ENCODE data around the gene FAM174C. TPM values are rescaled to one million over a fixed set of nuclear protein-coding genes. Genes with fewer than 3 reads are reported as not detected.

The FAM174C gene
- total RNA-seq, 1 donor from 2014 or later: 48.0 TPM

GRCh38 chr19:1283917-1284292, 8.6 kb downstream of the FAM174C start:
- no peak for DNase-seq (ENCODE audit: low spot score)
- ATAC-seq: no peak

DNA sequence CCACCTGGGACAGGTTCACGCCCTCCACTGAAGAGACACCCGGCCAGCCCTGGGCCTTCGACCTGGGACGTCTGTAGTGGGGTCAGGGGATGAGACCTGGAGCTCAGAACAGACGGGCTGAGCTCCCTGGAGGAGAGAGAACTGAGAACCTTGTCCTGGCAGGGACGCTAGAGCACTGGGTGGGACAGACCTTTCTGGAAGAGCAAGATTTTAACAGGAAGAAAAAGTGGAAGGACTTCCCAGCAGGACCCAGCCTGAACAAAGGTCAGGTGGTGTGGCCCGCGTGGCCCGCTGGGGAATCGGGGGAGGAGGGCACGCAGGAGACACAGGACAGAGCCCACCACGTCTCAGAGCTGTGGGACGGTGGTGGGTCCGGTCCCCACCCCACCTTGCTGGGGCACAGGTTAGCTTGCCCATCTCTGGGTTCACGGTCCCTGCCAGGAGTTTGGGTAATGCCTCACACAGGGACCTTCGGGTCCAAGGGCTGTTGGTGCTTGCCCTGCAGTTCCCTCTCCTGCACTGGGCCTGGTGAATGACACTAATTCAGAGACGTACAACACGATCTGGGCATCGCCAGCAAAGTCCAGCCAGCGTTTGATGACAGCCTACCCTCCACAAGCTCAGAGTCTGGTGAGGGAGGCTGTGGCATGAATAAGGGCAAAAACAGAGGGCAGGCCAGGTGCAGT, 9.1 kb downstream of the FAM174C start:
- DNase-seq (ENCODE audit: low spot score) (peak; percentile 85), ATAC-seq (peak; percentile 60)

- peak; percentile 68 for DNase-seq (ENCODE audit: low spot score)
- no peak for ATAC-seq
These were observed 9.8 kb downstream of the FAM174C start for GRCh38 chr19:1284979-1285736.

DNA sequence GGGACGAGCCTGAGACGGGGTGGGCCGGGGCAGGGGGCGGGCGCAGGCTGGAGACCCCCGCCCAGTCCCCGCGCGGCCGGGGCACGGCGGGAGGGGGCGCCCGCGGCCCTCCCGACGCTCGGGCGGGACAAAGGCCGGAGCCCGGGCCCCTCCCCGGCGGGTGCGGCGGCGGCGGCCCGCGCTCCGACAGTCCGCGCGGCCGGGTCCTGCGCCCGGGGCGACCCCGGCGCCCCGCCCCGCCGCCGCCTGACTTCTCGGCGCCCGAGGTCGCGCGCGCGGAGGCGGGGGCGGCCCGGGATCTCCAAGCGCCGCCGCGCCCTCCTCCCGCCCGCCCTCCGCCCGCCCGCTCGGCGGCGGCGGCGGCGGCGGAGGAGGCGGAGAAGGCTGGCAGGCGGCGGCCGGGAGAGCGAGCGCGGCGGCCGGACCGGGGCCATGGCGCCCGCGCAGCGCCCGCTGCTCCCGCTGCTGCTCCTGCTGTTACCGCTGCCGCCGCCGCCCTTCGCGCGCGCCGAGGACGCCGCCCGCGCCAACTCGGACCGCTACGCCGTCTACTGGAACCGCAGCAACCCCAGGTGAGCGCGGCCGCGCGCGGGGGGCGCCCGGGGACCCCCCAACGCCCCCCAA, 10.5 kb downstream of the FAM174C start, which contains the start of gene EFNA2:
TSS of gene EFNA2 (plus strand) at position 137 of the 624 bp plus-strand sequence. CDS start at position 433, 296 bp downstream.
- ATAC-seq: peak; percentile 19
- DNase-seq (ENCODE audit: low spot score): no peak

- DNase-seq (ENCODE audit: low spot score) (no peak), ATAC-seq (no peak)
These were observed 11.4 kb downstream of the FAM174C start for GRCh38 chr19:1286487-1287353.

GRCh38 chr19:1287354-1288225, 12.3 kb downstream of the FAM174C start:
- DNase-seq (ENCODE audit: low spot score) (no peak), ATAC-seq (no peak)

- ATAC-seq (no peak), DNase-seq (ENCODE audit: low spot score) (no peak)
These were observed 12.9 kb downstream of the FAM174C start for GRCh38 chr19:1288226-1288612.

GRCh38 chr19:1288833-1289685, 13.7 kb downstream of the FAM174C start:
- no peak for DNase-seq (ENCODE audit: low spot score)
- no peak for ATAC-seq

GRCh38 chr19:1289686-1290025, 14.3 kb downstream of the FAM174C start:
- no peak for DNase-seq (ENCODE audit: low spot score)

DNA sequence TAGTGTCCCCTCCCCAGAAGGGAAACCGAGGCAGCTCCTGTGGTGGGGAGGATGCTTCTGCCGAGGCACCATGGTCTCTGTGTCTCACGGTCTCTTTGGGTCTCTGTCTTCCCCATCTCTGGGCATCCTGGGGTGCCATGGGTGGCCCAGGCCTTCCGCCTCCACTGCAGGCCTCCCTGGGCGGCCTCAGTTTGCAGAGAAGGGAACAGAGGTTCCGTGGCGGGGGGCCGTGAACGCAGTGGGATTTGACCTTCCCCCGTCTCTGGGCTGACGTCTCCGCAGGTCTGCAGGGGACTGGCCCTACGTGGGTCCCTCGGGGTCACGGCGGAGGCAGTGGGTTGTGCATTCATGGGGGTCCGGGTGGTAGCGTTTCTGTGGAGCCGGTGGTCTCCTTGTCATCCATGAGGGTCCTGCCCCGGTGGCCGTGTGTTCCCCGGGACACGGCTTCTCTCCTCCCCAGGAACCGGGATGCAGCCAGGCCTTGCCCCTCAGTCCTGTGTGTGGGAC, 14.9 kb downstream of the FAM174C start:
- DNase-seq (ENCODE audit: low spot score) (no peak), ATAC-seq (no peak)

More at GRCh38 chr19:1289686-1290025, 14.3 kb downstream of the FAM174C start:
- no peak for ATAC-seq

DNA sequence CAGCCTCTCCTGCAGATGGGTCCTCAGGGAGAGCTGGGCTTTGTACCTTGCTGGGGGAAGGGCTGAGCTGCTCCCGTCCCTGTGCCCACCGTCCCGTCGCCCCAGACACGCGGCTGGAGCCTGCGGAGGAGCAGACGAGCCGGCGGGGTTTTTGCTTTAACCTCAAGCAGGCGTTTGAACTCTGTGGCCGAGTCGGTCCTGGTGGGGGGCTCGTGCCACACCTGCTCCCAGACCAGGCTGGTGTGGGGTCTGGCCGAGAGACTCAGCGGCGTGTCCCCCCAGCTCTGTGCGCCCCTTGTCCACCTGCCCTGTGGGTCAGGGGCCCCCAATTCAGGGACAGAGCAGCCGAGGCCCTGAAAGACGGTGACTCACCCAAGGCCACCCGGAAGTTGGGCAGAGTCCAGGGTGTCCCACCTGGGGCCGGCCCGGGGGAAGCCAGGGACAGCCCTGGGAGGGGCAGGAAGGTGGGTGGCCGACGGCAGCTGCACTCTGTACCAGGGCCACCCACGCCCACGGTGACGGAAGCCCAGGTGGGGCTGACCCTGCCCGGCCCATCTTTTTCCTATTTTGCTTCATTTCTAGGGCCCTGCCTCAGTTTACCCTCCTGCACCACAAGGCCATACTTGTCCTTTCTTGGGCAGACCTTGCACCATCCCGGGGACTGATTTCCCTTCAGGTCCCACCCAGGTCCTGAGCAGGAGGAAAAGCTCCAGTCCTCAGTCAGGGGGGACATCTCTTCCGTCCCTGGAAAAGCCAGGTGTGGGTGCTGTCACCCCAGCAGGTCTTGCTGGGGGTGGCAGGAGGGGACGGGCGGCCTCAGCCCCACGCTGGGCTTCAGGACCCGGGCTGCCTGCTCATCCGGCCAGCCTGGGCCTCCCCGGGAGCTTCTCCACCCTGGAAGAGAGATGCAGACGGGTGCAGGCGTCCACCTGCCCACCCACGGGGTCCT, 15.6 kb downstream of the FAM174C start:
- ATAC-seq: no peak
- DNase-seq (ENCODE audit: low spot score): no peak

DNA sequence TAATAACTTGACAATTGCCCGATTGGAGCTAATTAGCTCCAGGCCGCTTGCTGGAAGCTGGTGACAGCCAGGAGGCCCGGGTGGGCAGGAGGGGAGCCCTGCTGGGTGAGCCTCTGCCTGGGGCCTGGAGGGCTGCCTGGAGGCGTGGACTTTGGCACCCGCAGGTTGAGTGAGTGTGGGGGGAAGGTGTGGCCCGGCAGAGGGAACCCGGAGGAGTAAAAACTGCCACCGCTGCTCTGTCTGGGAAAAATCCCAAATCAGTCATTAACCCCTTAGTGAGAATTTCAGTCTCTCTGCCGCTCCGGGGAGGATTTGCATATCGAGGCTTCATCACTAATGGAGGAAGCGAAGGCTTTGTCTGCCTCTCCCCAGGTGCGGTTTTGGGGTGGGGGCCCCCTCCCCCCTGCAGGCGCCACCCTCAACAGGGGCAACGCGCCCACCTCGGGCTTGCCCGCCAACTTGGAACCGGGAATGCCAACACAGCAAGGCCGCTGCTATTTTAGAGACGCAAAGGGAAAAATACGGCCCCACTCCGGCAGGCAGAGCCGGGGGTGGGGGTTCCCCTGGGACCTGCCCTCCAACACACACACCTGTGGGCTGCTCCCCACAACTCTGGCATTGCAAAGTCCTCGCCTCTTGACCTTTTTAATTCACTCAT, 16.6 kb downstream of the FAM174C start:
- peak; percentile 79 for DNase-seq (ENCODE audit: low spot score)

GRCh38 chr19:1292419-1293151, 17.3 kb downstream of the FAM174C start:
- DNase-seq (ENCODE audit: low spot score) (no peak), ATAC-seq (no peak)

More for the DNA sequence above, 16.6 kb downstream of the FAM174C start:
- peak; percentile 84 for ATAC-seq

GRCh38 chr19:1293782-1294604, 18.7 kb downstream of the FAM174C start:
- ATAC-seq (no peak), DNase-seq (ENCODE audit: low spot score) (no peak)

DNA sequence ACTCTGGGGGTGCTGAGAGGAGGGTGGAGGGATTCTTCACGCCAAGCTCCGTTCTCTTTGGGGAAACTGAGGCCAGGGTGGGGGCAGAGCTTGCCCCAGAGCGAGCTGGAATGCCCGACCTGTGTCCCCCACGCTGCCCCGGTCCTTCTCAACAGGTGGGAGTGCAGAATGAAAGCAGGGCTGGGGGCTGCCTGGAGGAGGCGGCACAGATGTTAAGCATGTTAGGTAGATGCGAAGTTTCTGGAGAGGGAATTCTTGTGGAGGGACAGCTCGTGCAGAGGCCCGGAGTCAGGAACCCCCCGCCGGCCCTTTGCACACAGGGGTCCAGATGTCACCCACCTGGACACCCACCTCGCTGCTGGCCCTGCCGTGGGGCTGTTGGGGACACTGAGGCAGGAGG, 19.4 kb downstream of the FAM174C start:
- ATAC-seq: no peak

More for the DNA sequence above, 19.4 kb downstream of the FAM174C start:
- DNase-seq (ENCODE audit: low spot score): no peak
